NCI-H446 treated with DMSO at 0.1 percent for 48 hours (cell line): Measurements from ENCODE around the gene PCYT1B.

ENCODE experiments used
- DNase-seq: peaks from one replicate; lab custom pipeline; 2025; lab: John Stamatoyannopoulos, UW

PCYT1B gene

GRCh38 chrX:24526616-24527015, 120.5 kb downstream of the PCYT1B start:
- DNase-seq = no peak

- no peak for DNase-seq
Observed at GRCh38 chrX:24525455-24525854, 121.7 kb downstream of the PCYT1B start.

GRCh38 chrX:24520472-24520871, 126.7 kb downstream of the PCYT1B start:
- no peak for DNase-seq

- no peak for DNase-seq
Observed at GRCh38 chrX:24515447-24515846, 131.7 kb downstream of the PCYT1B start.

GRCh38 chrX:24513416-24513815, 133.7 kb downstream of the PCYT1B start:
- no peak for DNase-seq

GRCh38 chrX:24508375-24508774, 138.8 kb downstream of the PCYT1B start:
- DNase-seq = no peak
